ENCODE data around the gene UBA3.

The UBA3 gene

DNA sequence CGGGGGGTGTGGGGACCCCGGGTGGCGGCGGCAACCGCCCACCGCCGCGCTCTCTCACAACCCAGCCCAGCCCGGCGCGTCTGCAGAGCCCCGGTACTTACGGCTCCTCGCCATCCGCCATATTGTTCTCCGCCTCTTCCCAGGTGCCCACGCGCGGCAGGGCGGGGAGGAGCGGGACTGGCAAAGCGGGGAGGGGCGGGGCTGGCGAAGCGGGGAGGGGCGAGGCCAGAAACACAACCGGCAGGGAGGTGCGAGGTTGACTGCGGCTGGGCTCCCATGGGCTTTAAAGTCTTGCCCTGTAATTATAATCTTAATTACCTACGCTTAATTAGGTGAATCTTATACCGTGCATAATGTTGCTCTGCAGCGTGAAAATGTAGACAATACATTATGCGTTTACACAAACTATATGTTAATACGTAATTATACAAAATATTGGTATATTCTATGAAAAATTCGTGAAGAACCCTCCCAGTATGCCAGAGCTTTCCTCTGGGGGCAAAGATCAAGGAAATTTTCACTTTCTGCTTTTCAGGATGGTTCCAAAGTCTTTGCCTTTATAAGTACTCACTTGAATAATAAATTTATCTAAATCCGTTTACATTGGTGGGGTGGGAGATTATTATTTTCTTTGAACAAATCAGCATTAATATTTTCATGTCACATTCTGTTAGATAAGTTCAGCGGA is at the start of gene UBA3:
UBA3 (minus strand) TSS at position 133 of the 688 bp plus-strand sequence; CDS start at position 121, 12 bp downstream.
- DNase-seq: peak; percentile 95

DNA sequence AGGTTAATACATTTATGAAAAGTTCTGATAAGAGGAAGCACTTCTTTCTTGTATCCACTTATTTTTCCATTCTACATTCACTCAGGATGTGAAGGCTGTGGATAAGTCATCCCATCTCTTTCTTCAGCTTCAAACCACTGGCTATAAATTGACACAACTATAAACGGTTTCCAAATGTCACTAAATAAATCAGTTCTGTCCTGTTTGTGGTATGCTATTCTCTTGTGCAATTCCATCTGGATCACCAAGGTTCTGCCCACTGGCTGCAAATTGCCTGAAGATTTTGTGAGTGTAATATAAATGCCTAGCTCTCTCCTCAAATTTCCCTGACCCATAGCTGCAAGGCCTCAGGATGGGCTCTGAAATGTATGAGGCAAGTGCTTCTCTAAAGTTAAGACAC is 49.4 kb upstream of the UBA3 start:
- no peak for DNase-seq

DNA sequence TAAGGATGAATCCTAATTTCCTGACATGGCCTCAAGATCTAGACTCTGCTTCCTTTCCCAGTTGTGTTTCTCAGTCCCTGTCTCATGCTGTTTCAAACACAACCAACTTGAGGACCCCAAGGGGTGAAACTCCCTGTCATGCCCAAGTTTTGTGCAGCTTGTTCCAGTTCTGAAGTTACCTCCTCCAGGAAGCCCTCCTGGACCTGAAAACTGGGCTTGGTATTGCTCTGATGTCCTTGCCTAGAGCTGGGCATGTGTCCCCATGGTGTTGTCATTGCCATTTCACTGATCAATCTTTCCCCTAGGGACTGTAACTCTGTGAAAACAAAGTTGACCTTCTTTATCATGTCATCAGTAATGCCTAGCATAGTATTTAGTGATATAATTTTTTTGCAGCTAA is 48.3 kb upstream of the UBA3 start:
- DNase-seq: no peak

DNA sequence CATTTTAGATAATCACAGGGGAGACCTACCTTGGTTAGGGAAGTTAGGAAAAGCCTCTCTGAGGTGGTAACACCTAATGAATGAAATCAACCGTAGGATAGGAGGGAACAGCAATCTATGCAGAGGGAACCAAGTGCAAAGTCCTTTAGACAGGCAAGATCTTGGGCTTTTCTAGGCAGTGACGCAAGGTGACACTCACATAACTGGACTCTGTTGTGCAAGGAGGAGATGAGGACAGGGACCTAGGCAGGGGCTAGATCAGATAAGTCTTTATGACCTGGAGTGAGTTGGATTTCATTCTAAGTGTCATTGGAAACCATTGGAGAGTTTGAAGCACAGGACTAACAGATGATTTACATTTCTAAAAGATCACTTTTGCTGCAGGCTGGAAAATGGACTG is 46.8 kb upstream of the UBA3 start:
- no peak for DNase-seq

DNA sequence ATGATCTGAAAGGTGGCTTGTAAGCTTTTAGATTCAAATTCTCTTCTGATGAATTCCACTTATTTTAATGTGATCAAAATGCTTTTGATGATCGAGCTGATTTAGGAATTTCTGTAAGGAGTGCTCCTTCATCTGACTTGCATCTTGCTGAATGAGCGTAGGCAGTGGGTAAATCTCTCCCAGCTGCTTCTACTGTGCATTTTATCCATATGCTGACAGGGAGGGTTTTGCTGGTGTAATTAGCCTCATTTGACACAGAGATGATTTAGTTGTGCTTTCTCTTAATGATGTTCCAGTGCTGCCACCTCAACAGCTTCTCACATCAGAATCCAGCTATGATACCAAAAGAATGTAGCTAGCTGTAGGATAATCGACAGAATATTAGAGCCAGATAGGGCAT is 46.1 kb upstream of the UBA3 start:
- peak; percentile 61 for DNase-seq

DNA sequence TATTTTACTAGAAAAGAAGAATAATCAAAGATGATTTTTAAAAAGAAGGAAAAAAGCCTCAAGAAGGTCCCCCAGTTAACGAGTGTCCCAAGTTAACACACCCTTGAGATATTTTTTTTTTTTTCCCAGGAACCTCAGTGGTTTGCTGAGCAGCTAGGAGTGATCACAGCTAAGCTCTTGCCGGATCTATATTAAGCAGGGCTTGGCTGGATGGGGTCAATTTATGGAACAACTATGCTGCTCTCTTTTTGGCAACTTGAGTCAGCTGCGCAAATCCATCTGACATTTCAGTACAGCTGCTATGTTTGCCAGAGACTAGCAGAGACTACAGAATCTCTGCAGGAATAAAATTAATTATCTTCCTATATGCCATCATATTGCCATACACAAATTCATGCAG is 42.2 kb upstream of the UBA3 start, which contains the start of gene LMOD3:
LMOD3 (minus strand) TSS at position 193 of the 400 bp plus-strand sequence. CDS start 209 bp downstream, outside the sequence.
- DNase-seq: no peak

DNA sequence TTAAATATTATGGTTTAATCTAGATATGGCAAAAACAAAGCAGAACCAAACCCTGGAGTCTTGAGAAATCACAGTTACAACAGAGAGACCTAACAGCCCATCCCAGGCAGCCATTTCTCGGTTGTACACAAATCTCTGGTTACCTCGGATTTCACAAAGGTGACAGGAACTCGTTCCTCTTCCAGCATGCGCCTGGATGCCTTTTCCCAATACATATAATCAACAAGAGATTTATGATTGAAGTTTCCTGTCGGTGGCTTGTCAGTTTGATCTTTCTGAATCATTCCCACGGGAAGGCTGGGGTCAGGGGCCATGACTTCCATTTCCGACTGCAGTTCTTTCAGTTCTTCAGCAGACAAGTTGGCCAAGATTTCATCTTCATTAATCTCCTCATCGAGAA is 41.8 kb upstream of the UBA3 start:
- DNase-seq: no peak

DNA sequence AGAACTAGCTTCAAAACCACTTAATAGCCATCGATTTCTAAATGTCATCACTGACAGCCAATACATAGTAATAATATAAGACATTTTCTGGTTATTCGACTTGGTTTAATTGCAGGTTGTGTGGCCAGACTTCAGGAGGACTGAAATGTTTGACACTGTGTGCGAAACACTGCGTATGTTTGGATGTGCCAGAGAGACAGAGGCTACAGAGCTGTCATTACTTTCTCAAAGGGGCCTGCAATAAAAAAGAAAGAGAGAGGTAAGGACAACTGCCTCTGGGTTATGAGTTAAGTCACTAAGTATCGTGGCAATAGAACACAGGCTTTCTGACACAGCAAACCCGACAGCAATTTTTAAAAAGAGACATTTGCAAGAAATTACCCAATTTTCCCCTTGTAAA is 41.3 kb upstream of the UBA3 start:
- no peak for DNase-seq

DNA sequence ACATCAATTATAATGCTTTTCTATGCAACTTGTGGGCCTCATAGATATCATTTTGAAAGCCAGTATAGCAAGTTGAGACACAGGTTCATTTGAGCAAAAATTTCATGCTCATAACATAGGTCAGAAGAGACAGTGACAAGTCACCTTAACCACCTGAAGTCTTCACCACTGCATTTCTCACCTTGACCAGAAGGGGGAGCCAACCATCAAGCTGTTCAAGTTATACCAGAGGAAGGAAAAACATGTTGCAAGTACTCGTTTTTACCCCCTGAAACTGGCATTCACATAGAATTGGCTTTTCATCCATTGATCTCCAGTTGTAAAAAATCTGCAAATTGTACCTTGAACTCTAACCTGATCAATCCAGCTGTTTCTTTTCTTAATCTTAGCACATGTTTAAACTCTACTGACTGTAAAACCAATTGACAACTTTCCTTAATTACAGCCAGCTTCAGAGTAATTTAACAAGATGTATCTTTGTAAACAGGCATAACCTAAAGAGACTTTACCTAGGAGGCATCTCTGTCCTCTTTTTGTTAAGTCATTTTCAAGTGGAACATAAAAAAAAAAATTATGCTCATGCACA is 40.8 kb upstream of the UBA3 start:
- DNase-seq: peak; percentile 85

DNA sequence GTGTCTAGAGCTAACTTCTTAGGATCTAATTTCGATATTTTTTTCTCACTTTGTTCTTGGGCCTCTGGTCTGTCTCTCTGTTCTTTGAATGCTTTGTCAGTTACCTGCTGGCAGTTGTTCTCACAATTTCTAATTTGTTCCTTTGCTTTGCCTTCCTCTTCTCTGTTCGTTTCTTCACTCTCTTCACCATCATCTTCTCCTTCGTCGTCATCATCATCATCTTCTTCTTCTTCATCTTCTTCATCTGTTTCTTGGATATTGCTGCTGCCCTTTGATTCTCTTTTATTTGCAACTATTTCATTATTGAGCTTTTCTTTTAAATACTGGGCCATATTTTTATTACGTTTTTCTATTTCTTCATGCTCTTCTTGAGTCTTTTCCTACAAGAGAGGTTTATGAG is 39.5 kb upstream of the UBA3 start:
- no peak for DNase-seq

DNA sequence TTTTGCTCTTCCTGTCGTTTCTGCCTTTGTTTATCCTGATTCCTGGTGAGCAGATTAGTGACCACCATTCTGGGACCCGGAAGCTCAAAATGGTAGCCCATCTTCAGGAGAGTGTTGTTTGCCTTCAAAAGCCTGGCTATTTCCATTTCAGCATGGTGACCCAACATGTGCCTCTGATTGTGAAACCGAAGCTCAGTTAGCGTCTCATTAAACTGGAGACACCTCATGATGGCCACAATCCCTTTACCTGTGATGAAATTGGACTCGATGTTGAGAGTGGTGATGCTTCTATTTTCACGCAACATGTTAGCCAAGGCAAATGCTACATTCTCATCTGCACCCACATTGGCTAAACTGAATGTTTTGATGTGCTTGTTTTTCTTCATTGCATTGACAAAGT is 39.0 kb upstream of the UBA3 start:
- no peak for DNase-seq

DNA sequence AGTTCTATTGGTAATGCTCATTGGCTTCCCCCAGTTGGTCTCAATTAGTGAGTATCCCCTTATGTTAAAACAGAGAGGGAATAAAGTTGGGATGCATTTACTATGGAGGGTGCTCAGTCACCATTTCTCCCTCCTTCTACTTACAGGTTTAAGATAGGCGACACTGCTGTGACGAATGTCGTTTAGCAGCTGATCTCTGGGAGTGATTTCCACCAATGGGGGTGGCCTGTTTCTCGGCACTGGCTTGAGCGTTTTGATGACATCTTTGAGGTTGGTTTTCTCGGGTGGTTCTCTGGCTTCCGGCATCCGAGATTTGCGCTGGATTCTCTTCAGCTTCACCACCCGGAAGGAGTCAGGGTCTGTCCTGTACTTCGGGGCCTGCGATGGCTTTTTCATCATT is 38.4 kb upstream of the UBA3 start:
- DNase-seq: no peak

DNA sequence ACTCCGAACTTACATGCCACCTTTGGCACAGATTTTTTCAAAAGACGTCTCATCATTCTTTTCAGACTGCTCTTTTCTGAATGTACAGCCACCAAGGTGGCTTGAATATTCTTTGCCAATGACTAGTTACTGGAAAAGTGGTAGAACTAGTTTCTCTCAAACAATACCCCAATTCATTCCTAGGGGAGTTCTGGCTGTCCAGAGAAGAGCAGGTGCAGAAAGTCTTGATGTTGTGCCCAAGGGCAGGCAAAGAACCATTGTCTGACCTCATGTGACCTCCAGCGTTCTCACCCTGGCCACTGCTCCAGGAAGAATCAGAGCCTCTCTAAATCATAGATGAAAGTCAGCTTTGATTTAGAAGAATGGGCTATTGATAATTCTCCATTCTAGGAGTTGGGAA is 36.7 kb upstream of the UBA3 start:
- no peak for DNase-seq

DNA sequence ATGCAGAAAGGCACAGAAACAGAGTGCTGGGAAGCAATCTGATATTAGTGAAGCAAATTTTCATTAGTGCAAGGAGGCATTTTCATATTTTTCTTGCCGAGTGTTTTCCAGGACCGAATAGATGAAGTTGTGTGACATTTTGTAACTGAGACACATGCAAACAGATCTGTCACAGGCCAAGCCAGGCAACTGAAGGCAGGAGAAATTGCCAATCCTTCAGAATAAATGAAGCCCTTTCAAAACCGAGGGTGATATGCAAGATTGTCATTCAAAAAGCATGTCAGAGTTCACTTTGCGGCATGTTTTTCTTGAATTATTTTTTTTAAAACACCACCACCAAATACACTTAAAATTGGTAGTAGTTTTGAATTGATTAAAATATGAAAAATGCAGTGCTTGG is 36.0 kb upstream of the UBA3 start:
- no peak for DNase-seq

DNA sequence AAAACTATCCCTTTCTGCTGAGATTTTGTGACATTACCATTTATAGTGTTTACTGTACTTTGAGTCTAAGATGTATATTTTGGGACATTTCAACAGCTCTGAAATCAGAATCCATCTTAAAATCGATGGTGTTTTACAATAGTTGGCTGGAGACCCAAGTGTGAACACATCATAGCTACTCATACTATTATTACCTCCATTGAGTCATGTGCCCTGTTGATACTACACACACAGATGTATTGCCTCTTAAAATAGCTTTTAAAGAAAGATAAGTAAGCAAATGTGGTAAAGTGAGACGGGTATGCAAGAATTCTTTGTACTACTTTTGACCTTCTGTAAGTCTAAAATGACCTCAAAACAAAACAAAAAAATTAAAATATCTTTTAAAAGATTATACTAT is 35.6 kb upstream of the UBA3 start:
- DNase-seq: no peak

DNA sequence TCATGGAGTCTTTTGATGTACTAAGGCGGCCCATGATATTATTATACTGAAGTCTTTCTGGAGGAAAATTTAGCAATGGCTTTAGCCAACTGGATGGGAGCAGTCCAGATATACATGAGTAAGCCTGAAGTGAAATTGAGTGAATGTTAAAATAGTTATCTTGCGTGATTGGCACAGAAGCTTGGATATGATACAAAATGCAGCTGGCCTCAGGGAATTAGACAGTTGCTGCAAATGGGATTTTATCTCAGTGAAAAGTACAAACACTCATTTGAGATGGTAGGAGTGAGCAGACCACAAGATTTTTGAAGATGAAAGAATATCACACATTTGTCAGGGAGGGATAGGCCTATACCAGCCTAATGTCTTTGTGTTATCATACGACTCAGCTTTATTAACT is 33.4 kb upstream of the UBA3 start:
- DNase-seq: no peak

DNA sequence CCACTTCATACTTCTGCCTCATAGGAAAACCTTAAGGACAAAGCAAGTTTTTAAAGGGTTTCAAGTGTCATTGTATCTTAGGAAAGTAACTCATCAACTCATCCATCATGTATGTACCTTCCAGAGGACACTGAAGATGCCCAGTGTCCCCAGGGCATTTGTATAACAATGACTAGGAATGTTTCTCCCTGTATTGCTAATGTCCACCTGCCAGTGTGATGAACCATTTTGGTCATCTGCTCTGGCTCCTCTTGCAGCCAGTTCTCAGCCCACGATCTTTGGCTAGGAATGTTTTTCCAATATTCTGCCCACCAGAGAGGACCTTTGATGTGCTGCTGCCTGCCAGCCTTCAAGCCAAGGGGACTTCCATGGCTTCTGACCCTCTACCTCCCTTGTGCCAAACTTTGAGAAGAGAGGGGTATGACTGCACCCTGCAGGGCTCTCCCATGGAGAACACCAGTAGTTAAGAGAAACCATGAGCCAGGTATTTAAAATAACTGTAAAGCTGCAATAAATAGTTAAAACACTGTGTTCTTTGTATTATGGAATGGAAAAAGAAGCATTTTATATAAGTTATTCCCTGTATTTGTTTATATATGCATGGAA is 30.9 kb upstream of the UBA3 start:
- DNase-seq: no peak

DNA sequence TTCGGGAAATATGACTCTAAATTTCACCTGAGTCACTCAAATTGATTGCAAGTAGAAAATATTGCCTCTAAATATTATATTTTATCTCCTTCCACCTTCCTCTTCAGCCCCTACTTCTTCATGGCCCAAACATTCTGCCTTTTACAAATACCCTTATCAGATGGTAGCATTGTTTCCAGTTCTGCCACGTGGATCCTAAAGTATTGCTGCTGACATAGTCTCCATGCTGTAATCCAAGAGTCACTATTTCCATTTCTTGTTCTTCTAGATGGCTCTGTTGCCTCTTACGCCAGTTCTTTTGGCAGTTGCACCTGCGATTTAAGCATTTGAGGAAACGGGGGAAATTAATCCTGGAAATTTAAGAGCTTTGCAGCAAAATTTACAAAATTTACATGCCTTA is 28.6 kb upstream of the UBA3 start:
- no peak for DNase-seq

DNA sequence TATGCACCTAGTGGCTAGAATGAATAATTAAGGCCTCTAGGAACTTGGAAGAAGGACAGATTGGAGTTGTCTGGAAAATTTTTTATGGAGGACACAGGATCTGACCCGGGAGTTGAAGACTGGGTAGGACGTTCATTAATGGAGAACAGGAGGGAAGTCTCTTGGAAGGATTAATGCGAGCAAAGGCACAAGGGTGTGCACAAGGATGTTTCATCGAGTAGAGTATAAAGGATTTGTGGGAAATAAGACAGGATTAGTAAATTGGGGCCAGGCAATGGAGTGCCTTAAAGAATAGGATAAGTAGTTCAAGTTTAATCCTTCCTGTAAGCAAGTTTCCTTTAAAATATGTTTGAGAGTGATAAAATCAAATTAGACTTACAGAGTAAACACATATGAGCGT is 27.7 kb upstream of the UBA3 start:
- peak; percentile 90 for DNase-seq

DNA sequence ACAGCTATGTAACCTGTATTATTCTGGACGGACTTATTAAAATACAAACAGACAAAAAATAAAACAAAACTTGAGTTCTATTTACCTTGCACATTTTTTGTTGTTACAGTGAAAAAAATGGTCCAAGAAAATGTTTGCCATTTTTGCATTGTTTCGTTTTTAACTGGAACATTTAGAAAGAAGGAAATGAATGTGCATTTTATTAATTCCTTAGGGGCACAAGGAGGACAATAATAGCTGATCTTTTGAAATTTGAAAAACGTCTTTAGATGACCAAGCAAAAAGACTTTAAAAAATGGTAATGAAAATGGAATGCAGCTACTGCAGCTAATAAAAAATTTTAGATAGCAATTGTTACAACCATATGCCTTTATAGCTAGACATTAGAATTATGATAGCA is 25.2 kb upstream of the UBA3 start:
- no peak for DNase-seq

DNA sequence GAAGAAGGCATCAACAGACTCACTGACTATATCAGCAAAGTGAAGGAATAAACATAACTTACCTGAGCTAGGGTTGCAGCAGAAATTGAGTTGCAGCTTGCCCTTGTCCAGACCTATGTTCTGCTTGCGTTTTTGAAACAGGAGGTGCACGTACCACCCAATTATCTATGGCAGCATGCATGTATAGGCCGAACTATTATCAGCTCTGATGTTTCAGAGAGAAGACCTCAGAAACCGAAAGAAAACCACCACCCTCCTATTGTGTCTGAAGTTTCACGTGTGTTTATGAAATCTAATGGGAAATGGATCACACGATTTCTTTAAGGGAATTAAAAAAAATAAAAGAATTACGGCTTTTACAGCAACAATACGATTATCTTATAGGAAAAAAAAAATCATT is 24.4 kb upstream of the UBA3 start:
- no peak for DNase-seq

DNA sequence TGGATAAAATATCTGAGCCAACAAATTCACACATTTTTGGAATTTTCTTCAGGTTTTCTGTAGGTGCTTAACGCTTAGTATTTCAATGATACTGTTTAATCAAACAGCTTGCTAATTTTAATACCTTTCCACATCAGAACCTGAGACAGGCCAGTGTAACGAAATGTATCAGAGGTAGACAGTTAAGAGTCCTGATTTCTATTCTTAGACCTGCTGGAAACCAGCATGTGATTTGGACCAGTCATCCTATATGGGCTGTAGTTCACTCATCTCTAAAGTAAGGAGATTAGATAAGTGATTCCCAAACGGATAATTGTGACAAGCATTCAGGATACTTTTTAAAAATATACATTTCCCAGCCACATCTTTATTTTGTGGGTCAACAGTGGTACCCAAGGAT is 23.0 kb upstream of the UBA3 start:
- no peak for DNase-seq

DNA sequence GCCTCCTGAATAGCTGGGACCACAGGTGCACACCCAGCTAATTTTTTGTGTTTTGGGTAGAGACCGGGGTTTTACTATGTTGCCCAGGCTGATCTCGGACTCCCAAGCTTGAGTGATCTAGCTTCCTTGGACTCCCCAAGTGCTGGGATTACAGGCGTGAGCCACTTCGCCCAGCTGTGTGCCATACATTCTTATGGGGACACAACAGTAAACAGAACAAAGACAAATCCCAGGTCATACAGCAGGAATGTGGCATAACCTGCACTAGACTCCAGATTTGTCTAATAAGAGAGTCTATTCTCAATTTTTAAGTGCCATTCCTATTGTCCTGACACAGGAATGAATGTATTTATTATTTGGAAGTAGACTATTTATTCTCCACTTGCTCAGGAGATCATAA is 22.2 kb upstream of the UBA3 start:
- no peak for DNase-seq

DNA sequence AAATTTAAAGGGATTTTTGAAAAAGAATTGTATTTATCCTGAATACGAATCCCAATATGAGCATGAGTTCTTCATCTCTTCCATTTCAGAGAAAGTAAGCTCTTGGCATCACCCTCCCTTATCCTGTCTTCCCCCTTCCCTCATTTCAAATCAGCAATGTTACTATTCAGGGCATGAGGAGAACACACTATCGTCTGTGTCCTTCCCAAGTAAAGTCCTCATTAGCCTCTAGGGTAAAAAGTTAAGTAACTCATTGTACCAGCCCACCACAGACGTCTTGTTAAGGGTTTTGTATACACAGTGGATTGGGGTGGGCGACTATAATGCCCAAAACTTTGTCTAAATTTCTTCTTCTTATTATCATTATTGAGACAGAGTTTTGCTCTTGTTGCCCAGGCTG is 19.4 kb upstream of the UBA3 start:
- no peak for DNase-seq
